ENCODE results near the gene TTN. TPM values are rescaled to one million over a fixed set of nuclear protein-coding genes. Genes with fewer than 3 reads are reported as not detected.

TTN gene
- total RNA-seq, 2 experiments from 2014 or later: 0.02 to 0.19 TPM

- TF ChIP-seq EZH2phosphoT487 (IDR thresholded peaks at IDR 0.05; ENCODE audit: borderline replicate concordance, low read depth, low read length) (no peak), CTCF (conservative IDR thresholded peaks at IDR 0.05; ENCODE audit: low read length) (no peak)
- Histone ChIP-seq H3K79me2 (ENCODE audit: insufficient read depth, low read depth, low read length) (no peaks in the 10 kb centered on the region), H3K9me3 (ENCODE audit: low read length) (no peaks in the 10 kb centered on the region), H3K27ac (ENCODE audit: low read depth, low read length, poor library complexity, severe bottlenecking) (no peak overlapping the region), H3K36me3 (ENCODE audit: insufficient read depth, low read length) (no peaks in the 10 kb centered on the region), H3K9me2 (ENCODE audit: insufficient read depth, low read length) (no peaks in the 10 kb centered on the region; the same call in 1 of the 2 replicates), H3K4me2 (ENCODE audit: low read length) (no peak overlapping the region), H3K4me3 (ENCODE audit: low read depth, low read length, poor library complexity, severe bottlenecking) (no peak overlapping the region), H3K4me1 (ENCODE audit: insufficient read depth, low read length, poor library complexity, severe bottlenecking) (no peaks in the 10 kb centered on the region), H2AFZ (ENCODE audit: low read length) (no peak overlapping the region), H4K20me1 (ENCODE audit: insufficient read depth, low read length) (no peaks in the 10 kb centered on the region)
- no TSS peak for BruUV-seq (replicated peaks)
- ChIA-PET POLR2A (interaction anchor here (1.0 kb wide), 1 partner anchor 10 kb away, joined by 3 read pairs; no protein-coding TSS in a partner anchor), CTCF (ENCODE audit: unreplicated experiment) (no interaction called here)
- intact Hi-C loops (cut with micrococcal nuclease; ENCODE audit: unreplicated experiment): no loop called here
- DNase-seq (ENCODE audit: low spot score): no peak
These were observed 31.2 kb downstream of the TTN start for GRCh38 chr2:178775975-178776374.

- H3K79me2 ChIP-seq (ENCODE audit: insufficient read depth, low read depth, low read length): no peaks in the 10 kb centered on the region
- TF ChIP-seq CTCF (conservative IDR thresholded peaks at IDR 0.05; ENCODE audit: low read length) (no peak), EZH2phosphoT487 (IDR thresholded peaks at IDR 0.05; ENCODE audit: borderline replicate concordance, low read depth, low read length) (no peak)
- H3K4me1 ChIP-seq (ENCODE audit: insufficient read depth, low read length, poor library complexity, severe bottlenecking): no peaks in the 10 kb centered on the region
- H3K4me3 ChIP-seq (ENCODE audit: low read depth, low read length, poor library complexity, severe bottlenecking): no peak overlapping the region
- DNase-seq (ENCODE audit: low spot score): no peak
- CTCF ChIA-PET (ENCODE audit: unreplicated experiment): no interaction called here
- POLR2A ChIA-PET: no interaction called here
- H3K27ac ChIP-seq (ENCODE audit: low read depth, low read length, poor library complexity, severe bottlenecking): no peak overlapping the region
- no TSS peak for BruUV-seq (replicated peaks)
- H3K36me3 ChIP-seq (ENCODE audit: insufficient read depth, low read length): no peaks in the 10 kb centered on the region
- H3K9me3 ChIP-seq (ENCODE audit: low read length): no peaks in the 10 kb centered on the region
- H2AFZ ChIP-seq (ENCODE audit: low read length): no peak overlapping the region
- no peaks in the 10 kb centered on the region for H3K9me2 ChIP-seq (ENCODE audit: insufficient read depth, low read length)
- H4K20me1 ChIP-seq (ENCODE audit: insufficient read depth, low read length): no peaks in the 10 kb centered on the region
- intact Hi-C loops (cut with micrococcal nuclease; ENCODE audit: unreplicated experiment): no loop called here
- H3K4me2 ChIP-seq (ENCODE audit: low read length): no peak overlapping the region
These were observed 36.7 kb downstream of the TTN start for GRCh38 chr2:178770518-178770917.

GRCh38 chr2:178767094-178768060 is 39.8 kb downstream of the TTN start:
- CTCF ChIA-PET (ENCODE audit: unreplicated experiment): no interaction called here
- TF ChIP-seq CTCF (conservative IDR thresholded peaks at IDR 0.05; ENCODE audit: low read length) (no peak), EZH2phosphoT487 (IDR thresholded peaks at IDR 0.05; ENCODE audit: borderline replicate concordance, low read depth, low read length) (no peak)

More at GRCh38 chr2:178767094-178768060, 39.8 kb downstream of the TTN start:
- Histone ChIP-seq H3K9me3 (ENCODE audit: low read length) (no peaks in the 10 kb centered on the region), H3K36me3 (ENCODE audit: insufficient read depth, low read length) (no peaks in the 10 kb centered on the region), H4K20me1 (ENCODE audit: insufficient read depth, low read length) (no peaks in the 10 kb centered on the region), H3K79me2 (ENCODE audit: insufficient read depth, low read depth, low read length) (no peaks in the 10 kb centered on the region), H3K4me2 (ENCODE audit: low read length) (no peak overlapping the region), H2AFZ (ENCODE audit: low read length) (no peak overlapping the region), H3K27ac (ENCODE audit: low read depth, low read length, poor library complexity, severe bottlenecking) (no peak overlapping the region), H3K4me3 (ENCODE audit: low read depth, low read length, poor library complexity, severe bottlenecking) (no peak overlapping the region), H3K4me1 (ENCODE audit: insufficient read depth, low read length, poor library complexity, severe bottlenecking) (no peaks in the 10 kb centered on the region), H3K9me2 (ENCODE audit: insufficient read depth, low read length) (no peaks in the 10 kb centered on the region)
- no peak for DNase-seq (ENCODE audit: low spot score)
- POLR2A ChIA-PET: interaction anchor here (0.7 kb wide), 1 partner anchor 110 kb away, joined by 5 read pairs; no protein-coding TSS in a partner anchor
- no TSS peak for BruUV-seq (replicated peaks)
- intact Hi-C loops (cut with micrococcal nuclease; ENCODE audit: unreplicated experiment): no loop called here
